IMR-90 (cell line): ENCODE results near the gene DOCK4. TPM values are rescaled to one million over a fixed set of nuclear protein-coding genes. Genes with fewer than 3 reads are reported as not detected.

Experiments
- ATAC-seq: fragments of 200-7000 bp; cut with Tn5 transposase; 2 replicates; pipeline ENCODE4 v1.9.1; 2020; ENCODE audit warnings: low read depth, mild to moderate bottlenecking, moderate library complexity
- BruUV-seq: library from RNA; stranded (reverse); fragments of 400-500 nt; replicated peaks from 2 replicates; lab custom pipeline; 2021; lab: Mats Ljungman, UMichigan
- CTCF ChIA-PET: fragments of 300-600 bp; formaldehyde crosslinking; extraction: SDS; loops from one replicate; lab custom pipeline; 2021; ENCODE audit warnings: antibody characterized with exemption; lab: Yijun Ruan, JAX
- POLR2A ChIA-PET: fragments of 300-600 bp; sonication (Branson Sonifier 250); formaldehyde crosslinking; loops from one replicate; lab custom pipeline; 2022; ENCODE audit warnings: antibody characterized with exemption; ENCODE audit not compliant: unreplicated experiment; lab: Charles Lee
- DNase-seq: peaks from one replicate; pipeline ENCODE4 v3.0.0; 2013
- H2AFZ ChIP-seq: replicated peaks from 2 replicates; pipeline ENCODE3; 2013; ENCODE audit warnings: low read length, mild to moderate bottlenecking; ENCODE audit not compliant: poor library complexity
- H2AK5ac ChIP-seq: 2 replicates; pipeline ENCODE4 v1.6.1; 2013; ENCODE audit warnings: low read depth, low read length, inconsistent platforms
- H2AK9ac ChIP-seq: replicated peaks from 2 replicates; pipeline ENCODE3; 2013; ENCODE audit warnings: mild to moderate bottlenecking, low read depth, low read length, moderate library complexity; ENCODE audit not compliant: poor library complexity
- H2BK120ac ChIP-seq: 2 replicates; pipeline ENCODE4 v1.6.1; 2013; ENCODE audit warnings: low read depth, low read length, inconsistent platforms
- H2BK15ac ChIP-seq: 3 replicates; pipeline ENCODE4 v1.6.1; 2013; ENCODE audit warnings: low read depth, low read length, inconsistent platforms
- H2BK20ac ChIP-seq: 2 replicates; pipeline ENCODE4 v1.6.1; 2013; ENCODE audit warnings: low read depth, mild to moderate bottlenecking, inconsistent platforms, low read length, moderate library complexity
- H2BK5ac ChIP-seq: 2 replicates; pipeline ENCODE4 v1.6.1; 2013; ENCODE audit warnings: mild to moderate bottlenecking, low read depth, low read length, inconsistent platforms; ENCODE audit not compliant: poor library complexity, severe bottlenecking
- H3K14ac ChIP-seq: replicated peaks from 2 replicates; pipeline ENCODE4 v1.6.1; 2013; ENCODE audit warnings: low read depth, low read length, inconsistent platforms
- H3K18ac ChIP-seq: 2 replicates; pipeline ENCODE4 v1.6.1; 2013; ENCODE audit warnings: low read depth, low read length, control low read depth
- H3K23ac ChIP-seq: 2 replicates; pipeline ENCODE4 v1.6.1; 2013; ENCODE audit warnings: low read depth, low read length, inconsistent platforms
- H3K27ac ChIP-seq: 2 replicates; pipeline ENCODE4 v1.5.1; 2013; ENCODE audit warnings: mild to moderate bottlenecking, control low read depth, low read length; ENCODE audit not compliant: insufficient read depth
- H3K27me3 ChIP-seq: 2 replicates; pipeline ENCODE4 v1.6.1; 2013; ENCODE audit warnings: low read length; ENCODE audit not compliant: control insufficient read depth, insufficient read depth
- H3K36me3 ChIP-seq: 2 replicates; pipeline ENCODE4 v1.6.1; 2013; ENCODE audit warnings: low read length, mixed read lengths; ENCODE audit not compliant: control insufficient read depth, insufficient read depth
- H3K4ac ChIP-seq: 2 replicates; pipeline ENCODE4 v1.6.1; 2013; ENCODE audit warnings: low read depth, low read length, inconsistent platforms
- H3K4me1 ChIP-seq: 2 replicates; pipeline ENCODE4 v1.6.1; 2013; ENCODE audit warnings: low read length, mixed read lengths; ENCODE audit not compliant: control insufficient read depth, insufficient read depth
- H3K4me2 ChIP-seq: 2 replicates; pipeline ENCODE4 v1.6.1; 2013; ENCODE audit warnings: low read depth, mild to moderate bottlenecking, control low read depth, low read length, moderate library complexity
- H3K4me3 ChIP-seq: 2 replicates; pipeline ENCODE4 v1.5.1; 2013; ENCODE audit warnings: low read depth, mild to moderate bottlenecking, control low read depth, low read length, moderate library complexity; ENCODE audit not compliant: insufficient read depth
- H3K56ac ChIP-seq: 2 replicates; pipeline ENCODE4 v1.6.1; 2013; ENCODE audit warnings: low read length, inconsistent platforms; ENCODE audit not compliant: insufficient read depth; ENCODE audit errors: extremely low read depth
- H3K79me1 ChIP-seq, 2 experiments: 2 replicates each; pipeline ENCODE4 v1.6.1; 2013; ENCODE audit warnings: low read length in 2 of 2, inconsistent platforms in 1 of 2, low read depth in 1 of 2
- H3K9ac ChIP-seq: 2 replicates; pipeline ENCODE4 v1.6.1; 2013; ENCODE audit warnings: low read depth, low read length, control low read depth
- H3K9me1 ChIP-seq: 2 replicates; pipeline ENCODE4 v1.6.1; 2013; ENCODE audit warnings: low read length, inconsistent platforms; ENCODE audit not compliant: insufficient read depth
- H3K9me3 ChIP-seq: 2 replicates; pipeline ENCODE4 v1.6.1; 2013; ENCODE audit warnings: low read length; ENCODE audit not compliant: control insufficient read depth, insufficient read depth
- H4K20me1 ChIP-seq: 2 replicates; pipeline ENCODE4 v1.6.1; 2013; ENCODE audit warnings: low read length, inconsistent platforms; ENCODE audit not compliant: insufficient read depth
- H4K5ac ChIP-seq: 2 replicates; pipeline ENCODE4 v1.6.1; 2013; ENCODE audit warnings: mild to moderate bottlenecking, low read depth, low read length, control low read depth
- H4K8ac ChIP-seq, 2 experiments: 2 replicates each; pipeline ENCODE4 v1.6.1; 2013; ENCODE audit warnings: low read depth in 2 of 2, low read length in 2 of 2, control low read depth in 1 of 2, inconsistent platforms in 1 of 2
- H4K91ac ChIP-seq: 2 replicates; pipeline ENCODE4 v1.6.1; 2013; ENCODE audit warnings: low read depth, low read length, inconsistent platforms; ENCODE audit not compliant: insufficient read depth
- BHLHE40 ChIP-seq: fragments of 150-350 bp; IDR thresholded peaks from 2 replicates; pipeline ENCODE4 v1.6.1; 2016; ENCODE audit warnings: mild to moderate bottlenecking, low read depth, low read length
- CEBPB ChIP-seq: IDR thresholded peaks from 2 replicates; pipeline ENCODE4 v1.6.1; 2012; ENCODE audit warnings: low read depth, low read length, improper control_type of control experiment
- CHD1 ChIP-seq: IDR thresholded peaks from 2 replicates; pipeline ENCODE4 v1.6.1; 2012; ENCODE audit warnings: low read depth, low read length, improper control_type of control experiment
- ELK1 ChIP-seq: fragments of 150-350 bp; IDR thresholded peaks from 2 replicates; pipeline ENCODE4 v1.6.1; 2016; ENCODE audit warnings: low read depth, mild to moderate bottlenecking, low read length, moderate library complexity, borderline replicate concordance
- FOS ChIP-seq: fragments of 150-350 bp; IDR thresholded peaks from 2 replicates; pipeline ENCODE4 v1.6.1; 2016; ENCODE audit warnings: low read depth, low read length
- MAFK ChIP-seq: IDR thresholded peaks from 2 replicates; pipeline ENCODE4 v1.6.1; 2012; ENCODE audit warnings: low read depth, low read length, improper control_type of control experiment
- MAZ ChIP-seq: IDR thresholded peaks from 2 replicates; pipeline ENCODE4 v1.6.1; 2012; ENCODE audit warnings: low read depth, mild to moderate bottlenecking, low read length, improper control_type of control experiment, moderate library complexity, borderline replicate concordance
- MXI1 ChIP-seq: IDR thresholded peaks from 2 replicates; pipeline ENCODE4 v1.6.1; 2012; ENCODE audit warnings: low read depth, mild to moderate bottlenecking, low read length, moderate library complexity, borderline replicate concordance
- NFE2L2 ChIP-seq: fragments of 150-350 bp; IDR thresholded peaks from 2 replicates; pipeline ENCODE4 v1.6.1; 2016; ENCODE audit warnings: low read depth, mild to moderate bottlenecking, low read length
- POLR2A ChIP-seq: IDR thresholded peaks from 2 replicates; pipeline ENCODE4 v1.6.1; 2012; ENCODE audit warnings: mild to moderate bottlenecking, low read depth, low read length
- RAD21 ChIP-seq: IDR thresholded peaks from 2 replicates; pipeline ENCODE4 v1.6.1; 2012; ENCODE audit warnings: low read length, improper control_type of control experiment
- RCOR1 ChIP-seq: IDR thresholded peaks from 2 replicates; pipeline ENCODE4 v1.6.1; 2012; ENCODE audit warnings: mild to moderate bottlenecking, low read length, improper control_type of control experiment; ENCODE audit not compliant: insufficient replicate concordance
- SMC3 ChIP-seq: fragments of 150-350 bp; IDR thresholded peaks from 2 replicates; pipeline ENCODE4 v1.6.1; 2016; ENCODE audit warnings: low read depth, mild to moderate bottlenecking, antibody characterized with exemption, low read length, moderate library complexity
- USF2 ChIP-seq: fragments of 150-350 bp; IDR thresholded peaks from 2 replicates; pipeline ENCODE4 v1.6.1; 2017; ENCODE audit warnings: mild to moderate bottlenecking, antibody characterized with exemption, low read length, low read depth
- WGBS, 2 experiments: methylation state at CpG; one replicate each; pipeline versions ENCODE4 v1.1.5 to v1.1.7; 2013; ENCODE audit warnings: missing lambda C conversion rate in 2 of 2; ENCODE audit not compliant: insufficient read length in 1 of 2; ENCODE audit errors: extremely low coverage in 2 of 2; 5-methylcytosine and 5-hydroxymethylcytosine counted together
- dilution Hi-C: fragments of 300-500 bp; cut with HindIII; formaldehyde crosslinking; loops from one replicate; pipeline ENCODE4 v1.14.3; 2018; ENCODE audit warnings: low sequenced_read_pairs; ENCODE audit not compliant: unreplicated experiment
- in situ Hi-C: fragments of 300-500 bp; cut with MboI; formaldehyde crosslinking; loops from 3 replicates; pipeline ENCODE4 v1.14.3; 2019; ENCODE audit warnings: low sequenced_read_pairs, inconsistent platforms, mixed read lengths
- intact Hi-C: fragments of 100-400 bp; cut with micrococcal nuclease; formaldehyde crosslinking; loops from 2 replicates; pipeline ENCODE4 v1.10.0; 2022
- polyA plus RNA-seq, 3 experiments: library from polyadenylated mRNA; depleted of rRNA; stranded (reverse); fragments of >200 nt; gene quantifications; 2 replicates each; pipeline ENCODE4 v1.2.3, GENCODE V29; 2012; ENCODE audit warnings: low replicate concordance in 1 of 3
- total RNA-seq: library from RNA; depleted of rRNA; stranded (reverse); fragments of >200 nt; gene quantifications from 2 replicates; pipeline ENCODE4 v1.2.3, GENCODE V29; 2012
- TF ChIP-seq, protein P1 (sequence below): conservative IDR thresholded peaks from 2 replicates; pipeline ENCODE4 v1.5.1; 2012; ENCODE audit warnings: mild to moderate bottlenecking, low read depth, low read length, improper control_type of control experiment

Gene DOCK4
- total and polyA plus RNA-seq, 2 of the 4 experiments (the other 2 are of a cell fraction), result 4.4 to 12.2 TPM

- Histone ChIP-seq H4K5ac (no peak overlapping the region), H3K27ac (no peak overlapping the region), H3K4me3 (no peak overlapping the region), H3K9me1 (0 out of 2 replicates have a peak, but pooled peaks cover 5% of the 10 kb centered on the region), H3K79me1 (peaks cover 18 to 30% of the 10 kb centered on the region in 2 experiments; a peak in 3 of 4 replicates), H4K91ac (no peak overlapping the region), H3K9me3 (no peaks in the 10 kb centered on the region), H3K4ac (no peak overlapping the region), H3K36me3 (no peaks in the 10 kb centered on the region), H2AFZ (no peak overlapping the region), H3K4me2 (no peak overlapping the region), H3K27me3 (no peaks in the 10 kb centered on the region), H3K23ac (no peak overlapping the region), H2AK9ac (no peak overlapping the region), H2BK20ac (no peak overlapping the region), H2BK5ac (no peak overlapping the region), H4K8ac (no peak overlapping the region), H2BK15ac (no peak overlapping the region), H3K4me1 (peaks cover 3% of the 10 kb centered on the region; the same call in 1 of the 2 replicates), H4K20me1 (peaks cover 7% of the 10 kb centered on the region; the same call in 1 of the 2 replicates), H2BK120ac (no peak overlapping the region), H3K56ac (no peak overlapping the region), H2AK5ac (no peak overlapping the region), H3K14ac (no peak overlapping the region), H3K18ac (no peak overlapping the region), H3K9ac (no peak overlapping the region)
- in situ Hi-C loops (no loop called here), dilution Hi-C loops (no loop called here), intact Hi-C loops (no loop called here)
- TF ChIP-seq ELK1, result no peak
- TF ChIP-seq MAZ, result no peak
- no peak for TF ChIP-seq SMC3
- TF ChIP-seq MXI1, result no peak
- TF ChIP-seq POLR2A, result no peak
- no peak for TF ChIP-seq CEBPB
- no peak for TF ChIP-seq BHLHE40
- no peak for TF ChIP-seq CHD1
- TF ChIP-seq, protein P1, sequence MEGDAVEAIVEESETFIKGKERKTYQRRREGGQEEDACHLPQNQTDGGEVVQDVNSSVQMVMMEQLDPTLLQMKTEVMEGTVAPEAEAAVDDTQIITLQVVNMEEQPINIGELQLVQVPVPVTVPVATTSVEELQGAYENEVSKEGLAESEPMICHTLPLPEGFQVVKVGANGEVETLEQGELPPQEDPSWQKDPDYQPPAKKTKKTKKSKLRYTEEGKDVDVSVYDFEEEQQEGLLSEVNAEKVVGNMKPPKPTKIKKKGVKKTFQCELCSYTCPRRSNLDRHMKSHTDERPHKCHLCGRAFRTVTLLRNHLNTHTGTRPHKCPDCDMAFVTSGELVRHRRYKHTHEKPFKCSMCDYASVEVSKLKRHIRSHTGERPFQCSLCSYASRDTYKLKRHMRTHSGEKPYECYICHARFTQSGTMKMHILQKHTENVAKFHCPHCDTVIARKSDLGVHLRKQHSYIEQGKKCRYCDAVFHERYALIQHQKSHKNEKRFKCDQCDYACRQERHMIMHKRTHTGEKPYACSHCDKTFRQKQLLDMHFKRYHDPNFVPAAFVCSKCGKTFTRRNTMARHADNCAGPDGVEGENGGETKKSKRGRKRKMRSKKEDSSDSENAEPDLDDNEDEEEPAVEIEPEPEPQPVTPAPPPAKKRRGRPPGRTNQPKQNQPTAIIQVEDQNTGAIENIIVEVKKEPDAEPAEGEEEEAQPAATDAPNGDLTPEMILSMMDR, result no peak
- TF ChIP-seq RCOR1, result no peak
- TF ChIP-seq FOS, result no peak
- no peak for TF ChIP-seq USF2
- TF ChIP-seq MAFK, result no peak
- TF ChIP-seq RAD21, result no peak
- TF ChIP-seq NFE2L2, result no peak
- WGBS, 2 experiments, result no CpG with 5 or more reads among the region's 2 CpGs
- no peak for ATAC-seq
- POLR2A ChIA-PET, result no interaction called here
- no peak for DNase-seq
- BruUV-seq, result no TSS peak
- CTCF ChIA-PET, result no interaction called here
Measured at GRCh38 chr7:112236597-112236996, 30.4 kb upstream of the DOCK4 start.
